Measurements from ENCODE around the gene LRP1.

LRP1 gene

GRCh38 chr12:57229634-57230380 lies 101.5 kb downstream of the LRP1 start, which contains the start of gene SHMT2:
Gene SHMT2, plus strand, starts transcription at chr12:57229711. Its CDS starts 68 bp downstream, at chr12:57229779.
- Histone ChIP-seq H2AFZ (ENCODE audit: low read length) (peak within 1 kb of the TSS; percentile 74), H4K20me1 (ENCODE audit: insufficient read depth, low read length) (no peaks in the 10 kb centered on the region), H3K79me2 (ENCODE audit: low read length) (peaks cover 31% of the 10 kb centered on the region), H3K9me2 (replicated peaks; ENCODE audit: insufficient read depth, low read length) (no peaks in the 10 kb centered on the region), H3F3A (ENCODE audit: insufficient read depth, low read length) (no peaks in the 10 kb centered on the region), H3K27ac (ENCODE audit: low read length) (peak within 1 kb of the TSS; percentile 79), H3K27me3 (replicated peaks; ENCODE audit: insufficient read depth, low read length) (peaks cover 4% of the 10 kb centered on the region), H3K9ac (ENCODE audit: low read length) (peak within 1 kb of the TSS; percentile 90), H3K4me1 (ENCODE audit: low read length) (peaks cover 20% of the 10 kb centered on the region), H3K36me3 (replicated peaks; ENCODE audit: insufficient read depth, low read length) (0 out of 2 replicates have a peak, but pooled peaks cover 15% of the 10 kb centered on the region), H3K4me2 (ENCODE audit: low read depth, low read length) (peak within 1 kb of the TSS; percentile 97), H3K4me3 (ENCODE audit: low read length) (peak within 1 kb of the TSS; percentile 87), H3K9me3 (replicated peaks; ENCODE audit: insufficient read depth, low read length) (no peaks in the 10 kb centered on the region)
- DNase-seq: peak; percentile 97
- TF ChIP-seq EZH2 (optimal IDR thresholded peaks at IDR 0.05; ENCODE audit: low read depth, low read length): no peak
- no peak for TF ChIP-seq EZH2phosphoT487 (IDR thresholded peaks at IDR 0.05; ENCODE audit: low read length)
- no peak for TF ChIP-seq CTCF (IDR thresholded peaks at IDR 0.05; ENCODE audit: low read length)

GRCh38 chr12:57230381-57231155 lies 102.3 kb downstream of the LRP1 start:
- Histone ChIP-seq H3K4me3 (ENCODE audit: low read length) (peak overlapping the region; percentile 87), H3K36me3 (replicated peaks; ENCODE audit: insufficient read depth, low read length) (0 out of 2 replicates have a peak, but pooled peaks cover 15% of the 10 kb centered on the region), H3F3A (ENCODE audit: insufficient read depth, low read length) (no peaks in the 10 kb centered on the region), H3K9ac (ENCODE audit: low read length) (peak overlapping the region; percentile 90), H3K79me2 (ENCODE audit: low read length) (peaks cover 31% of the 10 kb centered on the region), H3K9me2 (replicated peaks; ENCODE audit: insufficient read depth, low read length) (no peaks in the 10 kb centered on the region), H3K9me3 (replicated peaks; ENCODE audit: insufficient read depth, low read length) (no peaks in the 10 kb centered on the region), H3K27me3 (replicated peaks; ENCODE audit: insufficient read depth, low read length) (no peaks in the 10 kb centered on the region), H3K4me1 (ENCODE audit: low read length) (peaks cover 13% of the 10 kb centered on the region), H3K27ac (ENCODE audit: low read length) (peak overlapping the region; percentile 79; the same call in 1 of the 2 replicates), H3K4me2 (ENCODE audit: low read depth, low read length) (peak overlapping the region; percentile 97), H4K20me1 (ENCODE audit: insufficient read depth, low read length) (no peaks in the 10 kb centered on the region), H2AFZ (ENCODE audit: low read length) (peak overlapping the region; percentile 61; the same call in 1 of the 2 replicates)
- TF ChIP-seq CTCF (IDR thresholded peaks at IDR 0.05; ENCODE audit: low read length): no peak
- TF ChIP-seq EZH2 (optimal IDR thresholded peaks at IDR 0.05; ENCODE audit: low read depth, low read length): no peak
- no peak for TF ChIP-seq EZH2phosphoT487 (IDR thresholded peaks at IDR 0.05; ENCODE audit: low read length)
- no peak for DNase-seq

- H3K9ac ChIP-seq (ENCODE audit: low read length): peak overlapping the region; percentile 90; the same call in 1 of the 2 replicates
- H3F3A ChIP-seq (ENCODE audit: insufficient read depth, low read length): no peaks in the 10 kb centered on the region
- 0 out of 2 replicates have a peak, but pooled peaks cover 15% of the 10 kb centered on the region for H3K36me3 ChIP-seq (replicated peaks; ENCODE audit: insufficient read depth, low read length)
- no peaks in the 10 kb centered on the region for H3K9me3 ChIP-seq (replicated peaks; ENCODE audit: insufficient read depth, low read length)
- peaks cover 11% of the 10 kb centered on the region for H3K4me1 ChIP-seq (ENCODE audit: low read length)
- no peak overlapping the region for H3K27ac ChIP-seq (ENCODE audit: low read length)
- H3K4me2 ChIP-seq (ENCODE audit: low read depth, low read length): peak overlapping the region; percentile 97; the same call in 1 of the 2 replicates
- DNase-seq: no peak
- no peak overlapping the region for H2AFZ ChIP-seq (ENCODE audit: low read length)
- TF ChIP-seq CTCF (IDR thresholded peaks at IDR 0.05; ENCODE audit: low read length) (no peak), EZH2 (optimal IDR thresholded peaks at IDR 0.05; ENCODE audit: low read depth, low read length) (no peak), EZH2phosphoT487 (IDR thresholded peaks at IDR 0.05; ENCODE audit: low read length) (no peak)
- peak overlapping the region; percentile 87; the same call in 1 of the 2 replicates for H3K4me3 ChIP-seq (ENCODE audit: low read length)
- H3K27me3 ChIP-seq (replicated peaks; ENCODE audit: insufficient read depth, low read length): no peaks in the 10 kb centered on the region
- peaks cover 31% of the 10 kb centered on the region for H3K79me2 ChIP-seq (ENCODE audit: low read length)
- H4K20me1 ChIP-seq (ENCODE audit: insufficient read depth, low read length): no peaks in the 10 kb centered on the region
- no peaks in the 10 kb centered on the region for H3K9me2 ChIP-seq (replicated peaks; ENCODE audit: insufficient read depth, low read length)
Measured at GRCh38 chr12:57231276-57232021, 103.2 kb downstream of the LRP1 start.

Data from MM.1S (cell line).